HepG2 (cell line): ENCODE data around the gene APBB1IP. TPM values are rescaled to one million over a fixed set of nuclear protein-coding genes. Genes with fewer than 3 reads are reported as not detected.
"Not testable (repeated sequence)": the region's sequence is repeated elsewhere in the genome, so short reads cannot be mapped to it uniquely, and the experiment has no call there.

Experiments used
- ATAC-seq: fragments of 200-7000 bp; cut with Tn5 transposase; 3 replicates; pipeline ENCODE4 v1.9.1; 2020; ENCODE audit warnings: mild to moderate bottlenecking, moderate library complexity
- BruUV-seq: library from RNA; stranded (reverse); fragments of 400-500 nt; replicated peaks from 2 replicates; lab custom pipeline; 2021; lab: Mats Ljungman, UMichigan
- CTCF ChIA-PET: fragments of 300-600 bp; formaldehyde crosslinking; extraction: SDS; loops from one replicate; lab custom pipeline; 2021; ENCODE audit warnings: low total read pairs, inconsistent platforms, low intra/inter-chr PET ratio; lab: Yijun Ruan, JAX
- POLR2A ChIA-PET: fragments of 350-600 bp; sonication (Branson Sonifier 250); formaldehyde crosslinking; loops from one replicate; lab custom pipeline; 2020; ENCODE audit warnings: antibody characterized with exemption, inconsistent platforms; lab: Yijun Ruan, JAX
- DNase-seq: peaks from one replicate; pipeline ENCODE4 v3.0.0-alpha.2; 2015; ENCODE audit warnings: low spot score
- FAIRE-seq: peaks from 3 replicates; lab custom pipeline; 2011; peaks lifted over from hg19 to GRCh38; lab: Jason Lieb, UNC
- H2AFZ ChIP-seq: one replicate; pipeline ENCODE4 v1.6.1; 2011; ENCODE audit warnings: low read length, inconsistent platforms
- H3K27ac ChIP-seq: fragments of 300-600 bp; 3 replicates; pipeline ENCODE4 v1.8.0; 2011; ENCODE audit warnings: mixed run types, mild to moderate bottlenecking, mixed read lengths, low read length, inconsistent platforms; ENCODE audit not compliant: insufficient read depth; ENCODE audit errors: extremely low read length
- H3K27me3 ChIP-seq, 2 experiments: fragments of 200-600 bp in 1 of 2; 2 replicates in 1 of 2; 3 replicates in 1 of 2; pipeline versions ENCODE4 v1.6.0 to v1.8.0; 2011; ENCODE audit warnings: low read length in 2 of 2, mild to moderate bottlenecking in 2 of 2, moderate library complexity in 2 of 2, inconsistent platforms in 1 of 2; ENCODE audit not compliant: insufficient read depth in 2 of 2, control insufficient read depth in 1 of 2
- H3K36me3 ChIP-seq, 2 experiments: fragments of 200-600 bp in 1 of 2; replicated peaks in 1 of 2; 2 replicates in 1 of 2; 3 replicates in 1 of 2; pipeline versions ENCODE4 v1.5.1 to v1.8.0; 2011; ENCODE audit warnings: low read length in 2 of 2, inconsistent platforms in 1 of 2; ENCODE audit not compliant: insufficient read depth in 2 of 2, control insufficient read depth in 1 of 2
- H3K4me1 ChIP-seq: 2 replicates; pipeline ENCODE4 v1.5.1; 2012; ENCODE audit warnings: low read length, inconsistent platforms; ENCODE audit not compliant: insufficient read depth
- H3K4me2 ChIP-seq: 2 replicates; pipeline ENCODE4 v1.6.0; 2011; ENCODE audit warnings: low read depth, low read length, inconsistent platforms
- H3K4me3 ChIP-seq, 3 experiments: fragments of 200-600 bp in 1 of 3; sonication (generic), shearing (Covaris generic) in 1 of 3; replicated peaks in 1 of 3; 2 replicates each; pipeline ENCODE4 v1.5.1; 2011 to 2016; ENCODE audit warnings: low read length in 3 of 3, inconsistent platforms in 2 of 3, low read depth in 2 of 3, mild to moderate bottlenecking in 2 of 3, control low read depth in 1 of 3, mixed read lengths in 1 of 3; ENCODE audit not compliant: insufficient read depth in 1 of 3
- H3K79me2 ChIP-seq: one replicate; pipeline ENCODE4 v1.6.1; 2011; ENCODE audit warnings: low read length, inconsistent platforms; ENCODE audit not compliant: insufficient read depth
- H3K9ac ChIP-seq: 2 replicates; pipeline ENCODE4 v1.6.0; 2011; ENCODE audit warnings: mild to moderate bottlenecking, low read depth, low read length, inconsistent platforms; ENCODE audit not compliant: insufficient read depth
- H3K9me3 ChIP-seq: 2 replicates; pipeline ENCODE4 v1.5.1; 2012; ENCODE audit warnings: mild to moderate bottlenecking, low read length
- H4K20me1 ChIP-seq: 2 replicates; pipeline ENCODE4 v1.6.0; 2011; ENCODE audit warnings: inconsistent platforms, mild to moderate bottlenecking, low read length, moderate library complexity; ENCODE audit not compliant: insufficient read depth
- HOXA3 ChIP-seq: sonication (generic); formaldehyde crosslinking; IDR thresholded peaks from 2 replicates; pipeline ENCODE4 v1.5.0; 2020; ENCODE audit warnings: missing genetic modification reagents
- KLF15 ChIP-seq: sonication (generic); formaldehyde crosslinking; IDR thresholded peaks from 2 replicates; pipeline ENCODE4 v1.8.1; 2023; ENCODE audit warnings: borderline replicate concordance, mild to moderate bottlenecking, inconsistent platforms, missing genetic modification reagents, mixed read lengths
- NRL ChIP-seq: sonication (generic); formaldehyde crosslinking; IDR thresholded peaks from 2 replicates; pipeline ENCODE4 v1.5.0; 2020; ENCODE audit warnings: missing genetic modification reagents, mild to moderate bottlenecking, moderate library complexity, borderline replicate concordance
- ZFP62 ChIP-seq: sonication (generic); formaldehyde crosslinking; IDR thresholded peaks from 2 replicates; pipeline ENCODE4 v1.4.0; 2020; ENCODE audit warnings: missing genetic modification reagents
- ZNF30 ChIP-seq: sonication (generic); formaldehyde crosslinking; IDR thresholded peaks from 2 replicates; pipeline ENCODE4 v1.5.0; 2020; ENCODE audit warnings: mild to moderate bottlenecking, missing genetic modification reagents
- WGBS: methylation state at CpG from one replicate; pipeline ENCODE4 v1.1.6; 2017; ENCODE audit warnings: low lambda C conversion rate; 5-methylcytosine and 5-hydroxymethylcytosine counted together
- in situ Hi-C: cut with HindIII; loops from 2 replicates; pipeline ENCODE4 v1.10.0; 2017; ENCODE audit warnings: low pct_unique_long_range_greater_than_20kb; ENCODE audit not compliant: extremely low pct_ligation_motif_present
- intact Hi-C: fragments of 100-400 bp; cut with micrococcal nuclease; formaldehyde crosslinking; loops from one replicate; pipeline ENCODE4 v1.10.0; 2022; ENCODE audit not compliant: unreplicated experiment
- polyA plus RNA-seq, 8 experiments: library from polyadenylated mRNA; depleted of rRNA in 3 of 8; stranded (reverse) in 7 of 8; unstranded in 1 of 8; fragments of >200 nt; fragmentation: Illumina TruSeq in 4 of 8; extraction: Trizol in 4 of 8; gene quantifications; 2 replicates each; pipeline versions ENCODE4 v1.2.1 to v1.2.3, GENCODE V29; 2011 to 2016; ENCODE audit warnings: low read depth in 4 of 8, missing spikeins in 1 of 8, mixed read lengths in 1 of 8; ENCODE audit not compliant: insufficient read depth in 1 of 8
- total RNA-seq, 5 experiments: library from RNA; depleted of rRNA; stranded (reverse); fragments of >200 nt; fragmentation: Illumina TruSeq; extraction: Trizol; gene quantifications; 2 replicates each; pipeline ENCODE4 v1.2.3, GENCODE V29; 2016; ENCODE audit warnings: low read depth in 1 of 5
- TF ChIP-seq, protein P1 (sequence below): sonication (generic); formaldehyde crosslinking; IDR thresholded peaks from 2 replicates; pipeline ENCODE4 v1.4.0; 2020; ENCODE audit warnings: missing genetic modification reagents
- TF ChIP-seq, protein P2 (sequence below): sonication (generic); formaldehyde crosslinking; IDR thresholded peaks from 2 replicates; pipeline ENCODE4 v1.4.0; 2020; ENCODE audit warnings: missing genetic modification reagents
- TF ChIP-seq, protein P3 (sequence below): IDR thresholded peaks from 2 replicates; pipeline ENCODE4 v1.6.1; 2016; ENCODE audit warnings: low read depth, borderline replicate concordance
- TF ChIP-seq, protein P4 (sequence below): IDR thresholded peaks from 2 replicates; pipeline ENCODE4 v1.6.1; 2016; ENCODE audit warnings: missing genetic modification reagents, missing compliant biosample characterization

APBB1IP gene
- total and polyA plus RNA-seq, 2 of the 13 experiments (the other 11 are each of a cell fraction or from before 2014, with no cell fraction given) = 0.08 TPM; not detected in 1

DNA sequence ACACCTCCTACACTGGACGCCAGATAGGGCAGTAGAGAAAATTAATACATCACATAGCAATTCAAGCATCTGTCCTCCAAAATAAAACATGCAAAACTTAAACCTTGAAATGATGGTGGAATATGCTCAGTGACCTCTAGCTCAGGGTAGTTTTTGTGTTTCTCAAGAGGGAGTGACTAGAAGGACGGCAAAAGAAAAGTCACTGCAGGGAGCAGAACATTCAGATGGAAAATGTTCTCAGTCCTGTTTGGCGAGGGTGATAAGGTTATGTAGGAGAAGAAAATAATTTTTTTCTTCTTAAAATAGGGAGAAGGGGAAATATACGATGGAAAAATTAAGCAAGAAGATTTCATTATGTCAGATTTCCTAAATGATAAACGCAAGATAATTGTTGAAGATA is 50.9 kb downstream of the APBB1IP start (continued):
- TF ChIP-seq NRL (CRISPR knock-in tag) (no peak), ZNF30 (no peak), KLF15 (CRISPR knock-in tag) (no peak), ZFP62 (CRISPR knock-in tag) (no peak), HOXA3 (CRISPR knock-in tag) (no peak)
- TF ChIP-seq, protein P1, sequence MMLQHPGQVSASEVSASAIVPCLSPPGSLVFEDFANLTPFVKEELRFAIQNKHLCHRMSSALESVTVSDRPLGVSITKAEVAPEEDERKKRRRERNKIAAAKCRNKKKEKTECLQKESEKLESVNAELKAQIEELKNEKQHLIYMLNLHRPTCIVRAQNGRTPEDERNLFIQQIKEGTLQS (CRISPR knock-in tag) = no peak
- TF ChIP-seq, protein P2, sequence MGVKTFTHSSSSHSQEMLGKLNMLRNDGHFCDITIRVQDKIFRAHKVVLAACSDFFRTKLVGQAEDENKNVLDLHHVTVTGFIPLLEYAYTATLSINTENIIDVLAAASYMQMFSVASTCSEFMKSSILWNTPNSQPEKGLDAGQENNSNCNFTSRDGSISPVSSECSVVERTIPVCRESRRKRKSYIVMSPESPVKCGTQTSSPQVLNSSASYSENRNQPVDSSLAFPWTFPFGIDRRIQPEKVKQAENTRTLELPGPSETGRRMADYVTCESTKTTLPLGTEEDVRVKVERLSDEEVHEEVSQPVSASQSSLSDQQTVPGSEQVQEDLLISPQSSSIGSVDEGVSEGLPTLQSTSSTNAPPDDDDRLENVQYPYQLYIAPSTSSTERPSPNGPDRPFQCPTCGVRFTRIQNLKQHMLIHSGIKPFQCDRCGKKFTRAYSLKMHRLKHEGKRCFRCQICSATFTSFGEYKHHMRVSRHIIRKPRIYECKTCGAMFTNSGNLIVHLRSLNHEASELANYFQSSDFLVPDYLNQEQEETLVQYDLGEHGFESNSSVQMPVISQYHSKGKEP (CRISPR knock-in tag) = no peak
- TF ChIP-seq, protein P3, sequence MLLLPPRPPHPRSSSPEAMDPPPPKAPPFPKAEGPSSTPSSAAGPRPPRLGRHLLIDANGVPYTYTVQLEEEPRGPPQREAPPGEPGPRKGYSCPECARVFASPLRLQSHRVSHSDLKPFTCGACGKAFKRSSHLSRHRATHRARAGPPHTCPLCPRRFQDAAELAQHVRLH (CRISPR knock-in tag) = no peak
- TF ChIP-seq, protein P4, sequence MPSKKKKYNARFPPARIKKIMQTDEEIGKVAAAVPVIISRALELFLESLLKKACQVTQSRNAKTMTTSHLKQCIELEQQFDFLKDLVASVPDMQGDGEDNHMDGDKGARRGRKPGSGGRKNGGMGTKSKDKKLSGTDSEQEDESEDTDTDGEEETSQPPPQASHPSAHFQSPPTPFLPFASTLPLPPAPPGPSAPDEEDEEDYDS (CRISPR knock-in tag) = no peak
- TF ChIP-seq, all 625 proteins: peak for 0

DNA sequence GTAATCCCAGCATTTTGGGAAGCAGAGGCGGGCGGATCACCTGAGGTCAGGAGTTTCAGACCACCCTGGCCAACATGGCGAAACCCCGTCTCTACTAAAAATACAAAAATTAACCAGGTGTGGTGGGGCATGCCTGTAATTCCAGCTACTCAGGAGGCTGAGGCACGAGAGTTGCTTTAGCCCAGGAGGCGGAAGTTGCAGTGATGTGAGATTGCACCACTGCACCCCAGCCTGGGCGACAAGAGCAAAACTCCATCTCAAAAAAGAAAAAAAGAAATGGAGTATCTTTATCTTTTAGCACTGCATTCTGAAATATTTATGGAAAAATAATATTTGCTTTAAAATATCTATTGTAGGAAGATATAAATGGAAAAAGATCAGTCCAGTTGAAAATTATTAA is 52.2 kb downstream of the APBB1IP start:
- FAIRE-seq = not testable (repeated sequence)

More for the DNA sequence above, 52.2 kb downstream of the APBB1IP start:
- H3K4me3 ChIP-seq, H3K27me3 ChIP-seq, H3K9ac ChIP-seq, ATAC-seq, H4K20me1 ChIP-seq, POLR2A ChIA-PET, H3K79me2 ChIP-seq, in situ Hi-C loops, BruUV-seq, H3K9me3 ChIP-seq, DNase-seq, H2AFZ ChIP-seq, H3K36me3 ChIP-seq, CTCF ChIA-PET, H3K27ac ChIP-seq, intact Hi-C loops, H3K4me1 ChIP-seq, H3K4me2 ChIP-seq: not testable (repeated sequence)
- WGBS = 29% methylated on average over 7 of the region's 7 CpGs
